NT2/D1 (cell line): ENCODE results near the gene HOXD4.

ENCODE experiments used
- DNase-seq: peaks from one replicate; pipeline ENCODE4 v3.0.0-alpha.2; 2011; ENCODE audit warnings: low read depth, low spot score
- H3K27me3 ChIP-seq: 2 replicates; pipeline ENCODE4 v1.6.0; 2011; ENCODE audit warnings: mild to moderate bottlenecking; ENCODE audit not compliant: insufficient read length, insufficient read depth
- H3K36me3 ChIP-seq: 2 replicates; pipeline ENCODE4 v1.6.1; 2011; ENCODE audit warnings: mild to moderate bottlenecking, low read length, mixed read lengths; ENCODE audit not compliant: insufficient read depth, insufficient read length
- H3K4me1 ChIP-seq: 2 replicates; pipeline ENCODE4 v1.5.1; 2011; ENCODE audit not compliant: insufficient read depth, insufficient read length
- H3K4me3 ChIP-seq: 2 replicates; pipeline ENCODE4 v1.5.1; 2011; ENCODE audit warnings: low read depth; ENCODE audit not compliant: insufficient read length
- H3K9ac ChIP-seq: 2 replicates; pipeline ENCODE4 v1.6.0; 2011; ENCODE audit warnings: low read depth; ENCODE audit not compliant: insufficient read length
- H3K9me3 ChIP-seq: 2 replicates; pipeline ENCODE4 v1.5.1; 2011; ENCODE audit warnings: mild to moderate bottlenecking, low read length; ENCODE audit not compliant: insufficient read depth
- SUZ12 ChIP-seq: IDR thresholded peaks from 2 replicates; pipeline ENCODE4 v1.6.1; 2011; ENCODE audit not compliant: insufficient read length, insufficient read depth; ENCODE audit errors: extremely low read depth
- YY1 ChIP-seq: IDR thresholded peaks from 2 replicates; pipeline ENCODE4 v1.6.1; 2011; ENCODE audit not compliant: insufficient read length, insufficient read depth
- ZNF274 ChIP-seq: IDR thresholded peaks from 2 replicates; pipeline ENCODE4 v1.6.1; 2011; ENCODE audit warnings: mild to moderate bottlenecking, low read depth, low read length

HOXD4 gene

DNA sequence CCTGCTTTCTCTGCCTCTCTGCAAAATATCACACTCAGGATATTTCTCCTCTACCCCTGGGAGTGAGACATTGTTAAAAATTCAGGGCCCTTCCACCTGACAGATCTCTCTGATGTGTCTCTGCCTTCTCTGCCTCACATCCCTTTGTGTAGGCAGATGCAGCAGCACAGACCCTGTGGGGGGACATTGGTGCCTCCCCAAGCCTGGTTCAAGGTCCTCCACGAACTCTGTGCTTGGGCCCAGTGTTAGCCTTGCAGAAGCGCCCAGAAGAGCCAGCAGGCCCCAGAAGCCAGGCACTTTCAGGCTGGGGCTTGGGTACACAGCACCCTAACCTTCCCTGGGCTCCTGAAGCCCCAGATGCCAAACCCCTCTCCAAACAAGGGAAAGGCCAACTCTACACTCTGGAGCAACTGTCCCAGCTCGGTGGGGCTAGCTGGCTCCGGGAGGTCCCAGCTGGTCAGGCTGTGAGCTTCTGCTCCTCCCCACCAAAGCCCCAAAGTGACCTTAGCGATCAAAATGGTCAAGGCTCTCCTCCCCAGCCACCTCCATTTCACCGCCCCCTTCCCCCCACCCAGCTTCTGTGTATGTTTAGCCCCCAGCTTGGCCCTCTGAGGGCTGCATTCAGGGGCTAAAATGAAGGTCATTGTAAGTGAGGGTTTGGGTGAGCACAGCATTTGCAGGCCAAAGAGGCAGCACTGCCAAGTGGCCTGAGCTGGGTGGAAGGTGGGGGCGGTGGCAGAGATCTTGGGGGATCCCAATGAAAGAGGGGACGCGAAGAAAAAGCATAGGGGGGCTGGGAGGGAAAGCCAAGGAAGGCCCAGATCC lies 26.2 kb upstream of the HOXD4 start:
- H3K9me3 ChIP-seq, result no peaks in the 10 kb centered on the region
- H3K27me3 ChIP-seq, result peaks cover 99% of the 10 kb centered on the region
- H3K9ac ChIP-seq, result no peak overlapping the region
- no peaks in the 10 kb centered on the region for H3K36me3 ChIP-seq
- peaks cover 10% of the 10 kb centered on the region for H3K4me1 ChIP-seq
- TF ChIP-seq YY1 (no peak), SUZ12 (no peak), ZNF274 (no peak)
- DNase-seq, result no peak
- H3K4me3 ChIP-seq, result no peak overlapping the region

DNA sequence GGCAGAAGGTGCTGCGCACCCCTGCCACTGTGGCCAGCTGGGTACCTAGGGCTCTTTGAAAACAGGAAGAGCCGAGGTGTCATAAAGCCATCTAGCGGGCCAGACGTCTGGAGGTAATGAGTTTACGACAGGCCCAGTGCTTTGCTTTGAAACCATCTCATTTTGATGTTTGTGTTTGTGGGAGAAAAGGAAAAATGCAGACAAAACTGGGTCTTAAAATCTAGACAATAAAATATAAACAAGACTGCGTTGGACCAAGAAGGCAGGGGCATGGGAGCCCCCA lies 25.6 kb upstream of the HOXD4 start:
- Histone ChIP-seq H3K9me3 (no peaks in the 10 kb centered on the region), H3K4me3 (no peak overlapping the region), H3K4me1 (peaks cover 11% of the 10 kb centered on the region), H3K9ac (no peak overlapping the region), H3K36me3 (no peaks in the 10 kb centered on the region), H3K27me3 (peaks cover 99% of the 10 kb centered on the region)
- no peak for TF ChIP-seq YY1
- TF ChIP-seq SUZ12, result no peak
- TF ChIP-seq ZNF274, result no peak
- DNase-seq, result no peak

DNA sequence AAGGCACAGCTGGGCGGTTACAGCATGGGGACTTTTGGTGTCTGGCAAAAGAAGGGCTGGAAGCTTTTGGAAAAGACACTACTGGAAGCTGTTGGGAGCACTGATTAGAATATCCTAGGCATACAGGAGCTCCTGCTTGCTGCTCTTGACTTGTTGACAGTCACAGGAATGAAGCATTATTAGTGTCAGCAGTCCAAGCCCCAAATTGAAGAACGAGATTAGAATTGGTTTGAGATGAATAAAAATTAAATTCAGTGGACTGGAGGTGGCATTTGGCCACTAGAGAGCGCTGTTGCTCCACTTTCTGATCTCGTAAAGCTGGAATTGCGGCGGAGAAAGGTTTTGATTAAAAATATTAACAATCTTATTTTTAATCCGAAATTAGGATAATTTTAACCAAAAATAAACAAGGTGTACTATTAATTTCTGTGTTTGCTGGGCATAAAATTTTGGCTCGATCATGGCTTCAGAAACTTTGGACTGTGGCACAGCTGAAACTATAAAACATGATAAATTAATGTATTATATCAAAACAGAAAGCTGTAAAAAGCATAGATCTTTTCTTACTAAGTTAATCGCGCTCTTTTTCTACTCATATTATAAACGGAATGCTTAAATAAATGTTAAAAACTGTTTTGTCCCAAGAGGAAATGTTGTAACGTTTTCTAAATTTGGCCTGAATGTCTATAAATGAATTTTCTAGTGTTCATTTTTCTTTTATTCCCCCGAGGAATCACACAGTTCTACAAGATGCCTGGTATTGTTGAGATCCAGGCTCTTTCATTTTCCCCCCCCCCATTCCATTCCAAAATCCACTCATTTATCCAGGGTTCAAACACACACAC lies 24.2 kb upstream of the HOXD4 start:
- peaks cover 99% of the 10 kb centered on the region for H3K27me3 ChIP-seq
- H3K4me3 ChIP-seq, result no peak overlapping the region

GRCh38 chr2:176127774-176128072 lies 23.6 kb upstream of the HOXD4 start:
- no peak for DNase-seq
- TF ChIP-seq SUZ12, result no peak
- no peak for TF ChIP-seq YY1
- no peak for TF ChIP-seq ZNF274
- Histone ChIP-seq H3K27me3 (peaks cover 99% of the 10 kb centered on the region), H3K4me3 (no peak overlapping the region), H3K9ac (no peak overlapping the region), H3K4me1 (peaks cover 9% of the 10 kb centered on the region), H3K9me3 (no peaks in the 10 kb centered on the region), H3K36me3 (no peaks in the 10 kb centered on the region)

More for the DNA sequence above, 24.2 kb upstream of the HOXD4 start:
- H3K4me1 ChIP-seq, result peaks cover 9% of the 10 kb centered on the region
- H3K9ac ChIP-seq, result no peak overlapping the region
- no peaks in the 10 kb centered on the region for H3K9me3 ChIP-seq
- no peak for DNase-seq
- no peaks in the 10 kb centered on the region for H3K36me3 ChIP-seq
- TF ChIP-seq SUZ12 (no peak), ZNF274 (no peak), YY1 (no peak)

DNA sequence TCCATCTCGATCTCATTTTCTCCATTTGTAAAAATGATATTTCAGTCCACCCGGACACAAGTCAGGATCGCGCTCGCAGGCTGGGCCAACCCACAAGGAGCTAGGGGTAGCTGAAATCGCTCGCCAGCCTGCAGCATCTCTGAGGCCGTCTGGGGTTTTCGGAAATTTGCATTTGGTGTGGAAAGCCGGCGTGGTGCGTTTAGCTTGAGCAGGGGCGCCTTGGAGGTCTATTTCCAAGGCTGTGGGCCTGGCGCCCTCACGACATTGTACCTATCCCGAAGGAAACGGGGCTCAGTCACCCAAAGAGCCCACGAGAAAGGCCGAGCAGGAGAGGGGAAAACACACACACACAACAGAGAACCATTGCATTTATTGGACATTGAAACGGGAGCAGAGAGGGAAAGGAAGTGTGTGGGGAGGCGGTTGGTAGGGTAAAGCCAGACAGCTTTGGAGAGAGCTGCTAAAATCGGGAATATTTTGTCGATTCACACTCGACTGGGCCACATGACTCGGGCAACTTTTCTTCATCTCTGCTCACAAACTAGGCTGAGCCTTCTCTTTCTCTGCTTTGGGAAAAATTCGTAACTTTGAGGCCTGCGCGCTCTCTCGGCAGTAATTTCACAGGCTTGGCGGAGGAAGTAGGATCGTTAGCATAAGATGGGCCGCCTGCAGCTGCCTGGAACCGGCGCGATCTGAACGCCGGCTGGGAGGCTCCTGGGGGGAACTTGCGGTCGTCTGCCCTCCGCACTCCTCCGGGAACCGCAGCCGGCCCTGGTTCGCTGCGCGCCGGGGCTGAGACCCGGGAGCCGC lies 23.0 kb upstream of the HOXD4 start:
- H3K4me1 ChIP-seq, result peaks cover 9% of the 10 kb centered on the region
- H3K4me3 ChIP-seq, result peak overlapping the region; percentile 32
- no peaks in the 10 kb centered on the region for H3K36me3 ChIP-seq
- peaks cover 99% of the 10 kb centered on the region for H3K27me3 ChIP-seq
- TF ChIP-seq ZNF274 (no peak), SUZ12 (peak; percentile 57), YY1 (no peak)
- no peak overlapping the region for H3K9ac ChIP-seq
- H3K9me3 ChIP-seq, result no peaks in the 10 kb centered on the region
- no peak for DNase-seq

- Histone ChIP-seq H3K9ac (peak within 1 kb of the TSS; percentile 56), H3K9me3 (no peaks in the 10 kb centered on the region), H3K4me3 (peak within 1 kb of the TSS; percentile 39), H3K36me3 (no peaks in the 10 kb centered on the region), H3K27me3 (peaks cover 99% of the 10 kb centered on the region), H3K4me1 (peaks cover 9% of the 10 kb centered on the region)
- DNase-seq, result no peak
- TF ChIP-seq YY1, result no peak
- TF ChIP-seq SUZ12, result no peak
- TF ChIP-seq ZNF274, result no peak
Measured at GRCh38 chr2:176128982-176129796, 22.2 kb upstream of the HOXD4 start, which contains the start of gene HOXD8. HOXD8 (plus strand) TSS chr2:176129705; CDS start chr2:176130367, 662 bp downstream.
